GM20431 (cell line): ENCODE data around the gene ARHGAP5.
"Not testable (repeated sequence)": the region's sequence is repeated elsewhere in the genome, so short reads cannot be mapped to it uniquely, and the experiment has no call there.

Source experiments
- in situ Hi-C: fragments of 300-500 bp; cut with MseI, MboI; formaldehyde crosslinking; loops from one replicate; pipeline ENCODE4 v1.15.0; 2020; ENCODE audit warnings: low sequenced_read_pairs; ENCODE audit not compliant: unreplicated experiment

Gene ARHGAP5

GRCh38 chr14:32102152-32102787 lies 25.2 kb downstream of the ARHGAP5 start:
- in situ Hi-C loops = no loop called here

DNA sequence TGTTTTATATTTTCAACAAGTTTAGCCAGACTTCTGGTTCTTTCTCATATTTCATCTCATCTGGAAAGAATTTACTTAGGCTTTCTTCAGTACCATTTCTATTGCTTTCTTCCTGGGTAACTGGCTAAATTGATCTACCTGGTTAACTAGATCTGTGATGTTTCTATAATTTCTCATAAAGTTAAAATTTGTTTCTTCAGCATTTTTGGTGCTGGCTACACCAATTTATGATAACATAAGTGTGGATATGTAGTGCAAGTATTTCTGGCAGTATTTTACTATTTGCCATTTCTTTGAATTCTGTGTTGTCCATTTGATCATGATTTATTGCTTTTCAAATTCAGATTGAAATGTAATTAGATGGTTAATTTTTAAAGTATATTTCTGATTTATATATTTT lies 25.9 kb downstream of the ARHGAP5 start:
- in situ Hi-C loops = no loop called here

- in situ Hi-C loops = no loop called here
These were observed 27.2 kb downstream of the ARHGAP5 start for GRCh38 chr14:32104308-32104707.

- in situ Hi-C loops = no loop called here
These were observed 27.7 kb downstream of the ARHGAP5 start for GRCh38 chr14:32104803-32105202.

GRCh38 chr14:32109676-32110547 lies 32.8 kb downstream of the ARHGAP5 start:
- in situ Hi-C loops = no loop called here

GRCh38 chr14:32110548-32110896 lies 33.4 kb downstream of the ARHGAP5 start:
- in situ Hi-C loops = no loop called here

DNA sequence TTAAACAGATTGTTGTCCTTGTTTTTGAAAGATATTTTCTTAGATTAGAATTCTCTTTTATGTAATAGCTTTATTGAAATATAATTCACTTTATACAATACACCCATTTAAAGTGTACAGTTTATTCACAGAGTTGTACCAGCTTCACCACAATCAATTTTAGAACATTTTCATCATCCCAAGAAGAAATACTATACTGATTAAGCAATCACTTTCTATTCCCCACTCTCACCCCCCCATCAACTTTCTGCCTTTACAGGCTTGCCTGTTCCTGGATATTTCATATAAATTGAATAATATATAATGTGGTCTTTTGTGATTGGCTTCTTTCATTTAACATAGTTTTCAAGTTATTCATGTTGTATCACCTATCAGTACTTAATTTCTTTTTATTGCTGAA lies 44.4 kb downstream of the ARHGAP5 start:
- in situ Hi-C loops = no loop called here

- in situ Hi-C loops = no loop called here
These were observed 44.8 kb downstream of the ARHGAP5 start for GRCh38 chr14:32121948-32122347.

GRCh38 chr14:32126899-32127730 lies 50.0 kb downstream of the ARHGAP5 start:
- in situ Hi-C loops = not testable (repeated sequence)

DNA sequence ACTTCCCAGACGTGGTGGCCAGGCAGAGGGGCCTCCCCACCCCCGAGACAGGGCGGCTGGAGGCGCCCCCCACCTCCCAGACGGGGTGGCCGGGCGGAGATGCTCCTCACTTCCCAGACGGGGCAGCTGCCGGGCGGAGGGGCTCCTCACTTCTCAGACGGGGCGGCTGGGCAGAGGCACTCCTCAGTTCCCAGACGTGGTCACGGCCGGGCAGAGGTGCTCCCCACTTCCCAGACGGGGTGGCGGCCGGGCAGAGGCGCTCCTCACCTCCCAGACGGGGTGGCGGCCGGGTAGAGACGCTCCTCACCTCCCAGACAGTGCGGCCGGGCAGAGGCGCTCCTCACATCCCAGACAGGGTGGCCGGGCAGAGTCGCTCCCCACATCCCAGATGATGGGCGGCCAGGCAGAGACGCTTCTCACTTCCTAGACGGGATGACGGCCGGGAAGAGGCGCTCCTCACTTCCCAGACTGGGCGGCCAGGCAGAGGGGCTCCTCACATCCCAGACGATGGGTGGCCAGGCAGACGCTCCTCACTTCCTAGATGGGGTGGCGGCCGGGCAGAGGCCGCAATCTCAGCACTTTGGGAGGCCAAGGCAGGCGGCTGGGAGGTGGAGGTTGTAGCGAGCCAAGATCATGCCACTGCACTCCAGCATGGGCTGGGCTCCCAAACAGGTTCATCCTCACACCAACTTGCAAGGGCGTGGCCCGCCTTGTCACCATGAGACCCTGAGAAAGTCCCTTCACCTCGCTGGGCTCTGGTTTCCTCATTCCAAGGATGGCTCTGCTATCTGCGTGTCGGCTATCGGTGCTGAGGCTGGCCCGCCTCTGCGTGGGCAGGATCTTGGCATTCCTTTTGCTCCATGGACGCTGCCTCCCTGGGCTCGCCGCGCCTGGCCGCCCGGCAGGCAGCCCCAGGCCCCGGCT lies 50.9 kb downstream of the ARHGAP5 start:
- in situ Hi-C loops = not testable (repeated sequence)

DNA sequence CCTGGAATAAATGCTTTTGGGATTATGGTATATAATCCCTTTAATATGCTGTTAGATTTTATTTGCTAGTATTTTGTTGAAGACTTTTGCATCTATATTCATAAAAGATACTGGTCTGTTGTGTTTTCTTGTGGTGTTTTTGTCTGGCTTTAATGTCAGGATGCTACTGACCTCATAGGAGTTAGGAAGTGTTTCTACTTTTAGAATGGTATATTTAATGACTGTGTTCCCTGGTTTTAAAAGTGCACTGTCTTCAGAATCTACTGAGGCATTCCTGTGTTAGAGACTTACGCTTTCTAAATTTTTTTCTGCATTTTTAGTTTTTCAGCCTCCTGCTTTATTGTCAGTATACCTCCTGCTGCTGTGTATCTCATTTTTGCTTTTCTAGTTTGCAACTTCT lies 51.6 kb downstream of the ARHGAP5 start:
- in situ Hi-C loops = no loop called here

DNA sequence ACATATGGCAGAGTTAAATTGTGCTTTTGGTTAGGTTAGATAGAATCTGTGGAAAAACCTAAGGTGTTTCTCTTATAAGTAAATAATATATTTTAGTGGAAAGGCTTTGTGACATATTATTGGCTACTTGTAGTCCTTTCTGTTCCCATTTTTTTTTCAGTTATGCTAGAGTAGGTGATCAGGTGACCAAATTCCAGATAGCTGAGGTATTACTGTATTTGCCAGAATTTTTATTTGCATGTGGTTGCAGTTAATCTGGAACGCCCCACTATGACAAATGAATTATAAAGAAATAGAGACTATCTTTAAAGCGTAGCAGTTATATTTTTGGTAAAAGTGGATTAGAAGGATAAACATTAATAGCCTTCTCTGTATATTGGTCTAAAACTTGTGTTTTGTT lies 52.0 kb downstream of the ARHGAP5 start:
- in situ Hi-C loops = no loop called here

DNA sequence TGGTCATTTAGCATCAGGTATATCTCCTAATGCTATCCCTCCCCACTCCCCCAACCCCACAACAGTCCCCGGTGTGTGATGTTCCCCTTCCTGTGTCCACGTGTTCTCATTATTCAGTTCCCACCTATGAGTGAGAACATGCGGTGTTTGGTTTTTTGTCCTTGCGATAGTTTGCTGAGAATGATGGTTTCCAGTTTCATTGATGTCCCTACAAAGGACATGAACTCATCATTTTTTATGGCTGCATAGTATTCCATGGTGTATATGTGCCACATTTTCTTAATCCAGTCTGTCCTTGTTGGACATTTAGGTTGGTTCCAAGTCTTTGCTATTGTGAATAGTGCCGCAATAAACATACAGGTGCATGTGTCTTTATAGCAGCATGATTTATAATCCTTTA lies 54.6 kb downstream of the ARHGAP5 start:
- in situ Hi-C loops = not testable (repeated sequence)

DNA sequence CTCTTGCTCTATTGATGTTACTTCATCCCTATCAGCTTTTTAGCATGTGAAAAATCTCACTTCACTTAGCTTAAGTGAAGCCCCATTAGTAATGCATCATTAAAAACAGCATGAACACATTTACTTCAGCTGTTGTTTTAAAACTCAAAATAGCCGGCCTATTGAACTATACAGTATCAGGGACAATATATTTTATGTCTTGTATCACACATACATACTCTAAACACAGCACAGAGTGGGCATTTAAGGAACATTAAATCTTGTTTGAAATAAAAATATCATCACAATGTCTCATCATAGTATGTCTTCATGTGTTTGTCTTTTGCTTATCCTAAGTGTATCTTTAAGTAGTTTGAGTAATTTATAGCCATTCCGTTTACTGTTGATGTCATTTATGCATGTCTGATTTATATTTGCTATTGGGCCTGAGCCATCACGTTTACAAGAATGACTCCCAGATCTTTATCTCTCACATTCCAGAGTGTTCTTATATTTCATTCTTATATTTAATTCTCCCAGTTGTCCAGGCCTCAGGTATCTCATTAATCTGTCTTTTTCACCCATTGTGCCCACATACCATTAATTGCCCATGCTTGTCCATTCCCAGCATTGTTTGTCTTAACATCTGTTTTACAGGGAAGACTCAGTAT lies 57.5 kb downstream of the ARHGAP5 start:
- in situ Hi-C loops = no loop called here

DNA sequence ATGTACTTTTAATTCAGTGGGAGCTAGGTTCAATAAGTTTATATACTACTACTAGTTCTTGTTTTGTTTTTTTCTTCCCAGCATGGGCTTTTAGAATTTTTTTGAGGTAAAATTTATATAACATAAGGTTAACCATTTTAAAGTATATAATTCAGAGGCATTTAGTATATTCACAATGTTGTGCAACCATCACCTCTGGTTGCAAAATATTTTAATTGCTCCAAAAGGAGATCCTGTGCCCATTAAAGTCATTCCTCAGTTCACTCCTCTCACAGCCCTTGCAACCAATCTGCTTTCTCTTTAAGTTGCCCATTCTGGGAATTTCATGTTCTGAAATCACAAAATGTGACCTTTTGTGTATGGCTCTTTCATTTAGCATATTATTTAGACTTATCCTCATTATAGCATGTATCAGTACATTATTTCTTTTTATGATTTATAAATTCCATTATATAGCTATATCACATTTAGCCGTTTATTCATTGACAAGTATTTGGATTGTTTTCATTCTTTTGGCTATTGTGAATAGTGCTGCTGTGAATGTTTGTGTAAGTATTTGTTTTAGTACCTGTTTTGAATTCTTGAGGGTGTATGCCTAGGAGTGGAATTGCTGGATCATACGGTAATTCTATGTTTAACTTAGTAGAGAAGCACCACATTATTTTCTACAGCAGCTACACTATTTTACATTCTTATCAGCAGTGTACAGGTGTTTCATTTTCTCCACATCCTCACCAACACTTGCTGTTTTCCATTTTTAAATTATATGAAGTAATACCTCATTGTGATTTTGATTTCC lies 59.1 kb downstream of the ARHGAP5 start:
- in situ Hi-C loops = no loop called here

DNA sequence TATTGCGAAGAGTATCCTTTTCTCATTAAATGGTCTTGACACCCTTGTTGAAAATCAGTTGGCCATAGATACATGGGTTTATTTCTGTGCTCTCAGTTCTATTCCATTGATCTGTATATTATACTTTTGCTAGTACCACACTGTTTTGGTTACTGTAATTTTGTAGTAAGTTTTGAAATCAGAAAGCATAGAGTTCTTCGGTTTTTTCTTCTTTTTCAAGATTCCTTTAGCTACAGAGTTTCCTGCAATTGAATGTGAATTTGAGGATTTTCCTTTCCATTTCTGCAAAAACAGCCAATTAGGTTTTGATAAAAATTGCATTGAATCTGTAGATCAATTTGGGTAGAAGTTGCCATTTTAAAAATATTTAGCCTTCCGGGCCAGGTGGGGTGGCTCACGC lies 60.2 kb downstream of the ARHGAP5 start:
- in situ Hi-C loops = no loop called here

GRCh38 chr14:32137892-32138291 lies 60.8 kb downstream of the ARHGAP5 start:
- in situ Hi-C loops = no loop called here

DNA sequence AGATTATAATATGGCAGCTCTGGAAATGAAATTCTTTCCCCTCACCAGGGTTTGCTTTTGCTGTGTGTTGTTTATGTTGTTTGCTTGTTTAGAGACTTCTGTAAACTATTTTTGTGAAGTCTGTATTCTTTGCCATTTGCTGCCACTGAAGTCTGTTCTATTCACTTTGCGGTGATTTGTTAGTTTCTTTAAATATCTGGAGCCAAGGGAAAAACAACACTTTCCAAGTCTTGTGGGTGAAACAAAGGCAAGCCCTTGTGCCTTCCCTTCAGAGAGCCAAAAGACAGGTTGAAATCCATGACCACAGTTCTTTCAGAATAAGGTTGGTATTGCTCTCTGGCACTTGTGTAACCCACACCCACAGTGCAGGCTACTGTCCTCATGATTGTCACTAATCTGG lies 65.2 kb downstream of the ARHGAP5 start:
- in situ Hi-C loops = no loop called here
